Measurements from ENCODE around the gene AGBL4.

AGBL4 gene

DNA sequence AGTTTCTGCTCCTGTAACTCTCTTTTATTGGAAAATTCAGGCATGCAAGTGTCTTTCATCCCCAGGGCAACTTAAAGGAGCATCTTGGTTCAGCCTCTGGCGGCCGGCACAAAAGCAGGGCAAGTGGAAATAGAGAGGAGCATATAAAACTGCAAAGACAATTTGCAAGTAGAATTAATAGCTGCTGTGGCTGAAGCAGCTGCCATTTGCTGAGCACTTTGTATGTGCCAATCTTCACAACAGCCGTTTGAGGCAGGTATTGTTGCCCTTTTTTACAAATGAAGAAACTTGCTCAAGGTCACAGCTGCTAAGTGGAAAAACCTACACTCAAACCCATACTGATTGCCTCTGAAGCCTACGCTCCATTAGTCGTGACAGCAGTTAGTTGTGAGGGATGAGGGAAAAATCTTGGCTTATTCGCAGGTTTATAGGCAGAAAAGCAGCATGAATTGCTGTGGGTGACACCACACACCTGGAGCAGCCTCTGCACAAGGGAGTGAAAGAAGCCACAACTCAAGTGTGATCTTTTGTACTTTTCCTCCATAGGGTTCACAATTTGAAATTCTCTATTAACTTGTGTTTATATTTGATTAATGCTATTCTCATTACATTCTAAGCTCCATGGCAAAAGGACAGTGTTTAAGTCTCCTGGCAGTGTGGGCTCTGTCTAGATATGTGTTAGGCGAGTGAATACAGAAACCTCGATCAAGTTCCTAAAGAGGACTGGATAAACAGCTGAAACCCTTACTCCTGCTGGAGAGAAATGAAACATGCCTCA lies 1148.0 kb downstream of the AGBL4 start:
- no peak for DNase-seq

DNA sequence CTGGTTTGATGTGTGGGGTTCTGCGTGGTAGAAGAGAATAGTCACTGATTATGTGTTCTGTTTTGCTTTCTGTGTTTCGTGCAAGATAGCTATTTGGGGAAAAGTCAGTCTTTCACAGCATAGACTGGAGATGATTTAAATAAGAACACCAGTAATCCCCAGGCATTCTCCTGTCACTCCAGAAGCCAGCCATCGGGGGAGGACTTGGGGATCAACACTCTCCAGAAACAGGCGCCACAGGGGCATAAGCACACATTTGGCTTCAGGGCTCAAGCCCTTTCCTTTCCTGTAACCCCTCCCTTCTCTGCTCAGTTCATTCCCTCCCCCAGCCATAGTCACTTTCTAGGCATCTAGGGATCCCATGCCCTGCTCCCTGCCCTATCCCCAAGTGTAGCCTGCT lies 1149.8 kb downstream of the AGBL4 start:
- peak; percentile 43 for DNase-seq

GRCh38 chr1:48870596-48870995 lies 1153.2 kb downstream of the AGBL4 start:
- no peak for DNase-seq

GRCh38 chr1:48869116-48869893 lies 1154.4 kb downstream of the AGBL4 start:
- DNase-seq: no peak

GRCh38 chr1:48864913-48865312 lies 1158.8 kb downstream of the AGBL4 start:
- DNase-seq: no peak

- peak; percentile 73 for DNase-seq
Observed at GRCh38 chr1:48859456-48859855, 1164.3 kb downstream of the AGBL4 start.

GRCh38 chr1:48858200-48858920 lies 1165.4 kb downstream of the AGBL4 start:
- peak; percentile 67 for DNase-seq

DNA sequence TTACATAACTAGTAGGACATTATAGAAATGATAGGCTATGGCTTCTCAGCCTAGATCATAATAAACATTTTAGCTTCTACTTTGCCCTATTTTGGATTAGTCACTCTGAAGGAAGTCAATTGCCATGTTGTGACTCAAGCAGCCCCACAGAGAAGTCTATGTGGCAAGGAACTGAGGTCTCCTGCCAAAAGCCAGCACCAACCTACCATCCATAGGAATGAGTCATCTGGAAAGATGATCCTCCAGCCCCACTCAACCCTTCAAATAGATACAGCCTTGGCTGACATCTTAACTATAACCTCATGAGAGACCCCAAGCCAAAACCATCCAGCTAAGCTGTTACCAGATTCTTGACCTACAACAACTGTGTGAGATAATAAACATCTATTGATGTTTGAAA lies 1170.7 kb downstream of the AGBL4 start:
- DNase-seq: peak; percentile 96

- DNase-seq: peak; percentile 32
Observed at GRCh38 chr1:48851638-48852037, 1172.1 kb downstream of the AGBL4 start.

- DNase-seq: no peak
Observed at GRCh38 chr1:48848035-48848434, 1175.7 kb downstream of the AGBL4 start.

DNA sequence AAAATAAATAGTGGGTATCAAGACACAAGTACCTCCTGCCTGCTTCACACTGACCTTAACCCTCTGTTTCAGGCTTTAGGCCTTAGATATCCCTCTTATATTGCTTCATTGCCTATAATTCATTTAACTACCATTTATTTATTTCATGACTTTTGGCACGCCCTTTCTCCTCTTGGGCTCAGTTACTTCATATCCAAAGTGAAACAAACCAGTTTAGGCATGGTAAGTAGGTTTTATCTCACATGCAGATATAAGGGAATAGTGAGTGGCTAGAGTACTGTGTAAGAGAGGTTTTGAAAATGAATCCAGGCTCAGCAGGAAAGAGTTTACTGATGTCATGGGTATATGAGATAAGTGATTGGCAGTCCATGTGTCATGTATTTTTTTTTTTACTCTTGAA lies 1177.3 kb downstream of the AGBL4 start:
- no peak for DNase-seq

- DNase-seq: no peak
Observed at GRCh38 chr1:48844187-48844586, 1179.6 kb downstream of the AGBL4 start.

GRCh38 chr1:48841966-48842365 lies 1181.8 kb downstream of the AGBL4 start:
- DNase-seq: no peak

GRCh38 chr1:48841461-48841860 lies 1182.3 kb downstream of the AGBL4 start:
- DNase-seq: no peak

DNA sequence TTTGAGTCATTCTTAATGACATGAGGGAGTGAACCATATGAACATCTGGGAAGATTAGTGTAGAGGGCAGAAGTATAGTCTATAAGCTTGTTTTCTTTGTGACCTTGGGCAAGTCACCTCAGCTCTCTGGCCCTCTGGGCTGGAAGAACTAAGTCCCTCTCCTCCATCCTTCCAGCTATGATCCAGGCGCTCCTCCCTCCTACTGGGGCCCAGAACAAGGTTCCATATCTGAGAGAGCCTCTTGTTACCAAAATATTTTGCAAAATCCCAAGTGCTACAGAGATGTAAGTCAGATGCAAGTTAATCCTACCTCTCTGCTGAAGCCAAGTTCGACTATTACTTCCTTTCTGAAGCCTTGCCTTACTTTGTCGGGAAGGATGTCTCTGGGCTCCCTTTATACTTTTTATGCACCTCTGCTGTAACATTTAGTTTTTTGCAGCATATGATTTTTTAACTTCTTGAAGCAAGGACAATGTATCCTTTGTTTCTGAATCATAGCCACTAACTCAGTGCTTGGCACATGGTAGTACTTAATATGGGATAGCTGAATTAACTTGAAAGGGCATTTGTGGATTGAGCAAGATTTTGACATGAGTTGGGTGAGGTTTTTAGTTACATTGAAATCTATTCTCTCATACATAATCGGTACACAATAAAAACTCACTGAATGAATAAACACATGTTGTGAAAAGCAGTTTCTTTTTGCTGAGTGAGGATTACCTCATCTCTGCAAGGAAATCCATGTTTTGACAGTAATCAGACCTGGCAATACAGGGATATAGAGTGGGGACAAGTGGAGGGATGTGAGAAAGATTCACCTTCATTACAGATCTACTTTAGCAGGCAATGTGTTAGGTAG lies 1192.4 kb downstream of the AGBL4 start:
- no peak for DNase-seq

GRCh38 chr1:48830715-48831114 lies 1193.0 kb downstream of the AGBL4 start:
- DNase-seq: peak; percentile 20

DNA sequence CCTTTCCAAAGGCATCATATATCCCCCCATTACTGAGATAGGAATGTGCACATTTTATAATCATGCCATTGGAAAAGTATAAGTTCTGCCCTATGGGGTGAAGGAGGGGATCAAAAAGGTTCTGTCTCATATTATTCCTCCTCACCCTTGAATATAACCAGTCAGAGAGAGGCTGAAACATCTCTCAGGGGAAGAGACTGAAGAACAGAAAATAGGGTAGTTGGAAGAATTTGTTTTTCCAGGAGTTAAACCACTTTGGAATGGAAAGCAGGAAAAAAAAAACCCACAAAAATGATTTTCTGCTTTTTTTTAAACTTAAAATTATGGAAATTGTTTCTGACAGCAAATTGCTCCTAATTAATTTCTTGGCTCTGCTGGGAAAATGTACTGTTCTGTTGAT lies 1194.3 kb downstream of the AGBL4 start:
- DNase-seq: no peak

GRCh38 chr1:48823168-48823567 lies 1200.6 kb downstream of the AGBL4 start:
- DNase-seq: no peak

DNA sequence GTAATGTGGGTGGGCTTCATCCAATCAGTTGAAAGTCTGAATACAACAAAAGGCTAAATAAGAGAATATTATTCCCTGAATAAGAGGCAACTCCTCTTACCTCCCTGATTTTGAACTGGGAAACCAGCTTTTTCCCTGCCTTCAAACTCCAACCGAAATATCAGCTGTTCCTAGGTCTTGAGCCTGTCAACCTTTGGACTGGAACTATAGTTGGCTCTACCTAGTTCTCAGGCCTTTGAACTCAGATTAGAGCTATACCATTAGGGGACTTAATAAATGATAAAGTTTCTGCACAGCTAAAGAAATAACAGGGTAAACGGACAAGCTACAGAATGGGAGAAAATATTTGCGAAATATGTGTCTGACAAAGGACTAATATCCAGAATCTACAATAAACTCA lies 1203.3 kb downstream of the AGBL4 start:
- DNase-seq: no peak

DNA sequence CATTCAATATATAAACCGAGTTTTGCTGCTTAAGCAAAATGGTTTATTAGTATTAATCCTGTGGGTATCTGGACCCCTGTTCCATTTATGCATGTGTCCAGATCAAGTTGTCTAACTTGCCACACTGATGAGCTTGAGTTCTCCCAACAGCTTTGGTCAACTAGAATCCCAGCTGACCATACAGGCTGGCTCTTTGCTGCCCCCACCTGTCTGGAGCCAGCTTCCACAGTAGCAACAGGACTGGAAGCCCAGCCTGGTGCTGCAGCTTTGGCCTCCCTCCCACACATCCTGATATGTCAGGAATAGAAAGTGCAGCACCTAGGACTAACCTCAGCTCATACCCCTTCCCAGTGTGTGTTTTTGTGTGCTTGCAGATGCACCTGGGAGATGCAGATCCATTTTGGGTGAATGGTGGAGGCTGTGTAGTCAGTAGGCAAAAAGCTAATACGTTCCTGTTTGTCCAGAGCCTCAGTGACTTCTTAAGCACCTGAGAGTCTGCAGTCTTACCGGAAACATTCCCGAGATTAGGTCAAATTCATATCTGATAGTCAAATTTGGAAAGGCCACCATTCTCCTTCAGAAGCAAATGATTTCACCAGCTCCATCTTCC lies 1206.1 kb downstream of the AGBL4 start:
- peak; percentile 38 for DNase-seq

GRCh38 chr1:48810740-48811139 lies 1213.0 kb downstream of the AGBL4 start:
- no peak for DNase-seq

GRCh38 chr1:48808496-48808895 lies 1215.3 kb downstream of the AGBL4 start:
- no peak for DNase-seq

All from fibroblast of skin of right biceps (primary cell).